Coronary artery (tissue), 2 donors: ENCODE results near the gene AFF3.
A peak's percentile ranks its signal among the peaks of the same experiment; 100 is the strongest.
"Not testable (repeated sequence)": the region's sequence is repeated elsewhere in the genome, so short reads cannot be mapped to it uniquely, and the experiment has no call there.

Experiments
- DNase-seq: peaks from one replicate; pipeline ENCODE4 v3.0.0-alpha.2; 2017; ENCODE audit warnings: low spot score
- H3K27ac ChIP-seq, 2 donors: fragments of 200-600 bp; sonication (generic); one replicate each; pipeline ENCODE4 v1.5.1; 2016 to 2019
- H3K4me3 ChIP-seq: fragments of 200-600 bp; sonication (generic); 2 replicates; pipeline ENCODE4 v1.5.1; 2016; ENCODE audit warnings: mild to moderate bottlenecking, moderate library complexity
- TF ChIP-seq, protein P1 (sequence below): fragments of 200-600 bp; sonication (generic); IDR thresholded peaks from one replicate; pipeline ENCODE4 v1.5.1; 2019; ENCODE audit warnings: antibody characterized with exemption

The AFF3 gene

GRCh38 chr2:99737537-99737936 is 404.9 kb downstream of the AFF3 start:
- H3K4me3 ChIP-seq: no peak overlapping the region
- TF ChIP-seq, protein P1, sequence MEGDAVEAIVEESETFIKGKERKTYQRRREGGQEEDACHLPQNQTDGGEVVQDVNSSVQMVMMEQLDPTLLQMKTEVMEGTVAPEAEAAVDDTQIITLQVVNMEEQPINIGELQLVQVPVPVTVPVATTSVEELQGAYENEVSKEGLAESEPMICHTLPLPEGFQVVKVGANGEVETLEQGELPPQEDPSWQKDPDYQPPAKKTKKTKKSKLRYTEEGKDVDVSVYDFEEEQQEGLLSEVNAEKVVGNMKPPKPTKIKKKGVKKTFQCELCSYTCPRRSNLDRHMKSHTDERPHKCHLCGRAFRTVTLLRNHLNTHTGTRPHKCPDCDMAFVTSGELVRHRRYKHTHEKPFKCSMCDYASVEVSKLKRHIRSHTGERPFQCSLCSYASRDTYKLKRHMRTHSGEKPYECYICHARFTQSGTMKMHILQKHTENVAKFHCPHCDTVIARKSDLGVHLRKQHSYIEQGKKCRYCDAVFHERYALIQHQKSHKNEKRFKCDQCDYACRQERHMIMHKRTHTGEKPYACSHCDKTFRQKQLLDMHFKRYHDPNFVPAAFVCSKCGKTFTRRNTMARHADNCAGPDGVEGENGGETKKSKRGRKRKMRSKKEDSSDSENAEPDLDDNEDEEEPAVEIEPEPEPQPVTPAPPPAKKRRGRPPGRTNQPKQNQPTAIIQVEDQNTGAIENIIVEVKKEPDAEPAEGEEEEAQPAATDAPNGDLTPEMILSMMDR: no peak
- no peak for DNase-seq

GRCh38 chr2:99735753-99736152 is 406.6 kb downstream of the AFF3 start:
- no peak overlapping the region for H3K27ac ChIP-seq
- no peak overlapping the region for H3K4me3 ChIP-seq
- TF ChIP-seq, protein P1: no peak
- DNase-seq: no peak

More at GRCh38 chr2:99737537-99737936, 404.9 kb downstream of the AFF3 start:
- H3K27ac ChIP-seq: no peak overlapping the region

DNA sequence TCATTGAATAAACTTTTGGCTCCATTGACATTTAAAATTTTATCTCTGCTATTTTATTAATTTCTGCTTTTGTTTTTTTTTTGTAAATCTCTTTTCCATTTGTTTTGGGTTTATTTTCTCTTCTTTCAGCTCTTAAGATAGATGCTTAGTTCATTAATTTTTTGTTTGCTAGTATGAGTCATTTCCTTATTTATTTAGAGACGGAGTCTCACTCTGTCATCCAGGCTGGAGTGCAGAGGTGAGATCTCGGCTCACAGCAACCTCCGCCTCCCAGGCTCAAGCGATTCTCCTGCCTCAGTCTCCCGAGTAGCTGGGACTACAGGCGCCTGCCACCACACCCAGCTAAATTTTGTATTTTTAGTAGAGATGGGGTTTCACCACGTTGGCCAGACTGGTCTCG is 407.1 kb downstream of the AFF3 start:
- H3K27ac ChIP-seq, DNase-seq, H3K4me3 ChIP-seq: not testable (repeated sequence)

GRCh38 chr2:99734236-99734635 is 408.2 kb downstream of the AFF3 start:
- no peak overlapping the region for H3K27ac ChIP-seq
- no peak overlapping the region for H3K4me3 ChIP-seq
- TF ChIP-seq, protein P1: no peak
- DNase-seq: no peak

GRCh38 chr2:99729104-99730025 is 413.0 kb downstream of the AFF3 start:
- no peak overlapping the region for H3K4me3 ChIP-seq
- TF ChIP-seq, protein P1: no peak
- H3K27ac ChIP-seq: peak overlapping the region in 1 of 2 donors; percentile 46
- no peak for DNase-seq

- Histone ChIP-seq H3K27ac (no peak overlapping the region), H3K4me3 (no peak overlapping the region)
- no peak for DNase-seq
- TF ChIP-seq, protein P1: no peak
Observed at GRCh38 chr2:99728166-99728565, 414.2 kb downstream of the AFF3 start.

DNA sequence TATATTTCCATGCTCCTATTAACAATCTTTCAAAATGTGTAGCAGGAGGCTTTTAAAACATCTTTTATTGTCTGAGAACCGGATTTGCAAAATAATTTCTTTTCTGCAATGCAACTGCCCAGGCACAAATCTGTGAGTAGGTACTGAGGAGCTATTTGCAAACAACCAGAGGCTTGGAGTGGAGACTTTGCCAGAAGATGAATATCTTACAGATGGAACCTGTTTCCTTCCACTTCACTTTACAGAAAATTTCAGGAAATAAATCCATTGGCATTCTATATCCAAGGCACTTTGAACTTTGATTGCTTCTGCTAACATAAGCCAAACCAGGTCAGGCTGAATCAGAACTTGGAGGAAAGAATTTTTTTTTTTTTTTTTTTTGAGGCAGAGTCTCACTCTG is 415.2 kb downstream of the AFF3 start:
- TF ChIP-seq, protein P1: no peak
- H3K27ac ChIP-seq: no peak overlapping the region
- DNase-seq: no peak
- no peak overlapping the region for H3K4me3 ChIP-seq
